GM19455 (cell line): ENCODE data around the gene MRPL16.
"Not testable (repeated sequence)": the region's sequence is repeated elsewhere in the genome, so short reads cannot be mapped to it uniquely, and the experiment has no call there.

Source experiments
- ATAC-seq: cut with Tn5 transposase; IDR thresholded peaks from one replicate; pipeline ENCODE4 v1.9.1; 2021; ENCODE audit not compliant: unreplicated experiment

Gene MRPL16

DNA sequence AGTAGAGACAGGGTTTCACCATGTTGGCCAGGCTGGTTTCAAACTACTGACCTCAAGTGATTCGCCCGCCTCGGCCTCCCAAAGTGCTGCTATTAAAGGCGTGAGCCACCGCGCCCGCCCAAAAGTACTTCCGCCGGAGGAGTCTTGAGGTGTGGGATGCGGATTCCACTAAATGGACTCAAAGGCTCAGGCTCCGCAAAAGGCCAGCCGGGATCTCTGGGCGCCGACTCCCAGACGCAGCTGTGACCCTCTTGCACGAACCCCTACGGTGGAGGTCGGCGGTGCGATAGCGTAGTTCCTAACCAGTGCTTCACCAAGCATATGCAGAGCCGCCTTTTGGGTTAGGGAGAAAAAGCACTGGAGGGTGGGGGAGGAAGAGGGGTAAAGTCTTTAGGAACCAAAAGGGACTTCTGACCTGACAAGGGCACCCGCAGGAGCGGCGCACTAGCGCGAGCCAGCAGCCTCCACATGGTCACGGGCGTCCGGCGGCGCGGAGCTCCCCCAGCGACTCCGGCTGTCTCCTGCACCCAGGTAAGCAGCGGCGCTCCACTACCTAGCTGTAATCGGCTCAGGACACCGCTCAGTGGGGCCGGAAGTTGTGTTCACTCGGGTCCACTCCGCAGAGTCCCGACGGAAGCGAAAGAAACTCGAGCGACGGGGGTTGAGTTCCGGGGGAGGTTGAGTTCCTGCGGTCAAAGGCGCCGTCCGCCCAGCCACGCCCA, at the start of gene MRPL16:
TSS of gene MRPL16 (minus strand) at position 590 of the 722 bp plus-strand sequence. CDS start at position 470, 120 bp downstream.
- ATAC-seq = peak; percentile 98

DNA sequence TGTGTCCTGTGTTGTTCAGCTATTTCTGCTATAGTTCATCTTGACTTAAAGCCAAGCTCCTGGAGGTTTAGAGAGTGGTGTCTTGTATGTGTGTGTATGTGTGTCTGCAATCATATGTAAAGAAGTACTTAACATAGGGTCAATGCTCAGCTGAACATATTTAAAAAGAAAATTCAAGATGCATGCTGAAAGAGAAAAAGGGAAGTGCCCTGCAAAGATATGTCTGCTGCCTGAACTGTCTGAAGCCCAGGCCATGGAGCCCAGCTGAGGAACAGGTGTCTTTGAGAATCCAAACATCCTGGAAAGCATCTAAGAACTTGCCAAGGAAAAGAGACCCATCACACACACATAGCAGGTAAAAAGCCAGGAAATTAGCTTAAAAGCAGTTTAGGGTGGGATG, 49.1 kb upstream of the MRPL16 start:
- ATAC-seq = no peak

DNA sequence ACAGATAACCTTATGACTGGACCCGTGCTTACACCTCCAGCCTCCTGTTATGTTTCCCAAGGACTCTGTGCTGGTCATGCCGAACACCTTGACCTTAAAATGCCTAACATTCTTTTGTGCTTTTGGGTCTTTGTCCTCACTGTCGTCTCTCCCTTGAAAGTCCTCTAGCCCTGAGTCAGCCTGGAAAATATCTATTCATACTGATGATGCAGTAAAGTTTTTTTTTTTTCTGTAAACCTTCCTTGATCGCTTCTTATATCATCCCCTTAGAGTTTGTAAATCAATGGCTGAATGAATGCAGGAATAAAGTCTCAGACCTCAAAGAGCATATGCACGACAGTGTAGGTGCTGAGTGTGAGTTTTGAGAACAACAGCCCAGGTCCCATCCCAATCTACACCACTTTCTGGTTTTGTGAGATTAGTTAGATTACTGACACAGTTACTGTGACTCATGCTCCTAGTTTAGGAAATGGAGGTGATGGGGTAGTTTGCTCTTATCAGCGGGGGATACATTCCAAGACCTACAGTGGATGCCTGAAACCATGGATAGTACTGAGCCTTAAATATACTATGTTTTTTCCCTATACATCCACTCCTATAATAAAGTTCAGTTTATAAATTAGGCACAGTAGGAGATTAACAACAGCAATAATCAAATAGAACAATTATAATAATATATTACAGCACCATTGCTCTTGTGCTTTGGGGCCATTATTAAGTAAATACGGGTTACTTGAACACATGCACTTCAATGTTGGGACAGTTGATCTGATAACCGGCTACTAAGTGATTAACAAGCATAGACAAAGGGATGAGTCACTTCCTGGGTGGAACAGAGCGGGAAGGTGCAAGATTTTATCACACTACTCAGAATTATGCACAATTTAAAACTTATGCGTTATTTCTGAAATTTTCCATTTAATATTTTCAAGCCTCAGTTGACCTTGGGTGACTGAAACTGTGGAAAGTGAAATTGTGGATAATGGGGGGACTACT, 47.2 kb upstream of the MRPL16 start:
- ATAC-seq = no peak

DNA sequence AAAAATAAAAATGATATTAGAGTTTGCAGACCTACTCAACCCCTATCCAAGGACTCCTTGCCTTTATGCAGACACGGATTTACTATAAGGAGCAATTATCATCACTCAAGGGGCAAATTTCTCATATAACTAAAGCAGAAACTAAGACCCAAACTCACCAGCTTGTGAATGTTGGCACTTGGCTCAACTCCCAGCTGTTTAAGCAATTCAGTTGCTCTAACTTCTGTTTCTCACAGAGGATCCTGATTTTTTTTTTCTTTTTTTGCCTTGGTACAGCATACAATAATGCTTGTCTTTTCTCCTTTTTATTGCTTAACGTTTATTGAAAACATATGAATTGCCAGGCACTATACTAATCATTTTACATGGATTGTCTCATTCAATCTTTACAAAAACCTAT, 44.3 kb upstream of the MRPL16 start:
- ATAC-seq = no peak

DNA sequence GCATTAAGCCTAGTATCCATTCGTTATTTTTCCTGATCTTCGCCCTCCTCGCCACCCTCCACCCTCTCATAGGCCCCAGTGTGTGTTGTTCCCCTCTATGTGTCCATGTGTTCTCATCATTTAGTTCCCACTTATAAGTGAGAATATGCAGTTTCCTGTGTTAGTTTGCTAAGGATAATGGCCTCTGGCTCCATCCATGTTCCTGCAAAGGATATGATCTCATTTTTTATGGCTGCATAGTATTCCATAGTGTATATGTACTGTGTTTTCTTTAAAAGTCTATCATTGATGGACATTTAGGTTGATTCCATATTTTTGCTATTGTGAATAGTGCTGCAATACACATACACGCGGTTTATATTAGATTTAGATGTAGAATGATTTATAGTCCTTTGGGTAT, 40.8 kb upstream of the MRPL16 start:
- ATAC-seq = not testable (repeated sequence)

DNA sequence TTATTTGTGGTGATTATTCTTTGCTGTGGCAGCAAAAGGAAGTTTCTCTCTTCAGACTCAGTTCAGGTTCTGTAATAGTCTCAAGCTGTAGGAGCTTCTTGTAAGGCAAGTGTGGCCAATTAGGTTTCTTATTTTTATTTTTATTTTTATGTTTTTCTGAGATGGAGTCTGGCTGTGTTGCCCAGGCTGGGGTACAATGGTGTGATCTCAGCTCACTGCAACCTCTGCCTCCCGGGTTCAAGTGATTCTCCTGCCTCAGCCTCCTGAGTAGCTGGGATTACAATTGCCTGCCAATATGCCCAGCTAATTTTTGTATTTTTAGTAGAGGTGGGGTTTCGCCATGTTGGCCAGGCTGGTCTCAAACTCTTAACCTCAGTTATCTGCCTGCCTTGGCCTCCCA, 39.0 kb upstream of the MRPL16 start:
- ATAC-seq = not testable (repeated sequence)

DNA sequence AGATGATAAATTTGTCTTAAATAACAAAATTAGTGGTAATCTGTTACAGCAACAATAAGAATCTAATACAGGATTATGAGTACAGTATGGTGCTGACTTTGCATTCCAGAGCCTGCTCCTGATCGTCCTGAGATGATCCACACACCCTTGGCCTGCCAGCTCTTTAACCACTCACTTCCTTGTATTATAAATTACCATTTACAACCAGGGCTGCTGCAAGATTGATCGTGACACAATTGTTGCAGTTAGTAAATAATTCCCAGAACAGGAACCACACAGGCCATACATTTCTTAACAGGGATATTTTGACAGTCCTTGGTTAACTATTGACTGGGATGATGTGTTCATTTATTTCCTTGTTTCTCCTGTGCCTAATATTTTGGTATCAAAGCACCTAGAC, 38.6 kb upstream of the MRPL16 start:
- no peak for ATAC-seq

DNA sequence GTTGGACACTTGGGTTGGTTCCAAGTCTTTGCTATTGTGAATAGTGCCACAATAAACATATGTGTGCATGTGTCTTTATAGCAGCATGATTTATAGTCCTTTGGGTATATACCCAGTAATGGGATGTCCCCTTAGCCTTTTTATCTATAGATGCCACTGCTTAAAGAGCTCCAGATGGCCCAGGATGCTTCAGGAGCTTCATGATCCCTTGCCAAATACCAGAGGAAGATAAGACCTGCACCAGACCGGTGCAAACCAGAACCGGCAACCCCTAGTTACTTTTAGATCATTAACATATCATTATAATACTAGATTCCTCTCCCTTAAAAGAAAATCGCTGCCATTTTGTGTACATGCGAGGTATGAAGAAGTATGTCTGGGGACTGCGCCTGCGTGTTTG, 37.9 kb upstream of the MRPL16 start:
- not testable (repeated sequence) for ATAC-seq

DNA sequence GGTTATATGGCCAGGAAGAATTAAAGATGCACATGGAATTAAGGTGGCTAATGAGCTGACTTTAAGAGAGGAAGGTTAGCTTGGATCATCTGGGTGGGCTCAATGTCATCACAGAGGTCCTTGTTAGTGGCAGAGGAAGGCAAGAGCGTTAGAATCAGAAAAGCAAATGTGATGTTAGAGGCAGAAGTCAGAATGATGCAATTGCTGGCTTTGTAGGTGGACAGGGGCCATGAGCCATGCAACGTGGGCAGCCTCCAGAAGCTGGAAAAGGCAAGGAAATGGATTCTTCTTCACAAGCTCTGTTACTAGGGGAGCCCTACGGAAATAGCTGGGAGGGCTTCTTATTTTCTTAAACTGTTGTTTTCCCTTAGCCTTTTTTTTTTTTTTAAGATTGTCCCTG, 37.0 kb upstream of the MRPL16 start:
- no peak for ATAC-seq

DNA sequence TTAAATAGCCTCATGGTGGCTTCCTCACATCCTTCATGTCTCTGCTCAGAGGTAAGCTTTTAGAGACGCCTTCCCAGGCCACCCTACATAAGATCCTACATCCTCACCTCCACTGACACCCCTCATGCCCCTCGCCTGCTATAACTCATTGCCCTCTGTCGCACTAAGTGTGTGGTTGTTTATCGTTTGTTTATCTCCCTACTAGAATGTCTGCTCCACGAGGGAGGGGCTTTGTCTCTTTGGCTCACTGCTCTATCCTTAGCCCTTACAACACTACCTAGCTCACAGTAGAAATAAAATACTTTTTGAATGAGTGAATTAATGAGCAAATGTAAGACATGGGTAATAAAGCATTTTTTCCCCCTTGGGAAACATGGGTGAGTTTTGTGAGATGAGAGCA, 36.0 kb upstream of the MRPL16 start:
- ATAC-seq = no peak

DNA sequence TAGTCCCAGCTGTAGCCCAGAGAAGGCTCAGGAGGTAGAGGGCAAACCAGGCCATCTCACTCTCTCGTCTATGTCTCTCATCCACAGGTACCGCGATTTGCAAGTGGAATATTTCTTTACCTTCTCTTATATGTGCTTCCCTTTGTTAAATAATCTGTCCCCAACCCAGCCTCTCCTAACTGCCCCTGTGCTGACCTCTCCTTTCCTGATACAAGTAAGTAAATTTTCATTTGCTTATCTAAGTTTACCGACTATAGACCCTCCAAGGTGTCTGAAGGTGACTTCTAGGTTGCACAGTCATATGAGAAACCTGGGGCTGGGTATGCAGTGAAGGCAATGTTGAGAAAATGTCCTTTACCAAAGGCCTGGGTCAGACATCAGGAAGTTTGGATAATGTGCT, 34.8 kb upstream of the MRPL16 start, which contains the start of gene CBLIF:
TSS of gene CBLIF (minus strand) at position 101 of the 400 bp plus-strand sequence. CDS start at position 55, 46 bp downstream.
- ATAC-seq = no peak

DNA sequence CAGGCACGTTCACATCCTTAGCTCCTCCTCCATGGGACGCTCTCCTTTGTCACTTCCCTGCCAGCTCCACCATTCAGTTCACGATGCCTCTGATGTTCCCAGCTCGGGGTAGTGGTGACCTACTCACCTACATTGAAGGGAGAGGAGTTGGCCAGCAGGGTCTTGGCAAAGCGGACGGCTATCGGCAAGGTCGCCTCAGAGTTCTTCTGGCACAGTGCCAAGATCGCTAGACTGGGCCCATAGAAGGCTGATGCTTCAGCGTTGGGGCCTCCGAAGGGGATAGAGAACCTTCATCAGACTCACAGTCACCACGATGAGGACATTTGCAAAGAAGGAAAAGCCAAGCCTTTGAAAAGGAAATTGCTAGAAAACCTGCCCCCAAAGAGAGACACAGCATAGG, 31.7 kb upstream of the MRPL16 start:
- no peak for ATAC-seq

DNA sequence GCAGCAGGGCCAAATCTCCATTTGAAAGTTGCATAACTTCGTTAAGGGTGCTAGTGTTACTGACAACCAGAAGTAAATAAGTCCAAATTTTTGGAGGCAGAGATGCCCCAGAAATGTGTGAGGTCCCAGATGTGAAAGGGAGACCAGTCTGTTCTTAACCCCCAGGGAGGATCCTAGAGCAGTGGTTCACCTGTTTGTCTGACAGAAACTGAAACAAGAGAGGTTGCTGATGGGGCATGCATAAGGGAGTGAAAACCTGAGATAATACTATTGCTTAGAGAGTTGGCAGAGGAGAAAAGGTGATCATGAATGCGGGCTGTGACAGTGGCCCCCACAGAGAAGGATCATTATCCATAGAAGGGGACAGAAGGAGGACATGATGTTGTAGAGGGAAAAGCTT, 30.9 kb upstream of the MRPL16 start:
- no peak for ATAC-seq

DNA sequence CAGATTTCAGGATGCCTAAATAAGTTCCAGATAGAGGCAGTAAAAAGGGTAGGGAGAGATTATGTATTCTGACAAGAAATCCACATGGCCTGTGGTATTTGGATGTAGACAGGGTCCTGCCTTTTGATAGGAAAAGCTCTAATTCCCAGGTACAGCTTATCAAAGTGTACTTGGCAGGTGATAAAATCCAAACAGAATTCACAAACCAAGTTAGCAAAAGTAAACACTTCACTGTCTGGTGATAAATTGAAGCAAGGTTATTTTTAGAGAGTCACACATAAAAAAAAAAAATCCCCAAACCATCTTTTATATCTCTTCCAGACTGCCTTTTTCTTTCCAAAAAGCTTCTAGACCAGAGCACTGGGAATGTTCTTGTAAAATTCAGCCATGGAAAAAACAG, 29.0 kb upstream of the MRPL16 start:
- no peak for ATAC-seq

DNA sequence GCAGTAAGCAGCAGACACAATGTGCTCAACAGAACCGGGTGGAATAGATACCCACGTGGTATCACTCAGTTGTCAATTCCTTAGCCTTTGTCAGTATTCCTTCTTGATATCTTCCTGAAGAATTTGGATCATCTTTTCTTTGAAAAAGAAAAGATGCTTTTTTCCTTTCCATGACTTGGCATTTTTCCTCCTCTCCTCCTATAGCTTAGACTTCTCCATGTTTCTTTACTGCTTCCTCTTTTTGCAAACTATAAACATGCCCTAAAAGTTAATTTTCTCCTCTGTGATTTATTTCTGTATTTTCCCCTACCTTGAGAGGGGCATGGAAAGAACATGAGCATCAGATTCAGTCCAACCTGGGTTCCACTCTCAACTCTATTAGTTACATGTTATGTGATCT, 23.0 kb upstream of the MRPL16 start:
- ATAC-seq = no peak

DNA sequence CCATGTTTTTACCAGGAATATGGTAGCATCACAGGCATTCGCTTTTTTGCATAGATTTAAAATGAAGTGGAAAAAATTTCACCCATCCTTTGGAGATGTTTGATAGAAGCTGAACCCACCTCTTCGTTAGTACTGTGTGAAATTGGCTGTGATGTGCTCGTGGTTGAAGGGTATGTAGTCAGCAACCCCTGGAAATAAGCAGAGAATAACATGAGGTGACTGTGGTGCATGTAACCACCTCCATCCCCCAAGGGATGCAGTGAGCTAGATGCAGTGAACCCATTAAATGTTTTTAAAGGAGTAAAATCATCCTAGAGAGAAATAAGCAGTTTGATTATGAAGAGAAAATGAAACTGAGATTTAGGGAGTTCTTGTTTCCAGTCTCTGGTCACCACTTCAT, 18.8 kb upstream of the MRPL16 start:
- ATAC-seq = no peak

DNA sequence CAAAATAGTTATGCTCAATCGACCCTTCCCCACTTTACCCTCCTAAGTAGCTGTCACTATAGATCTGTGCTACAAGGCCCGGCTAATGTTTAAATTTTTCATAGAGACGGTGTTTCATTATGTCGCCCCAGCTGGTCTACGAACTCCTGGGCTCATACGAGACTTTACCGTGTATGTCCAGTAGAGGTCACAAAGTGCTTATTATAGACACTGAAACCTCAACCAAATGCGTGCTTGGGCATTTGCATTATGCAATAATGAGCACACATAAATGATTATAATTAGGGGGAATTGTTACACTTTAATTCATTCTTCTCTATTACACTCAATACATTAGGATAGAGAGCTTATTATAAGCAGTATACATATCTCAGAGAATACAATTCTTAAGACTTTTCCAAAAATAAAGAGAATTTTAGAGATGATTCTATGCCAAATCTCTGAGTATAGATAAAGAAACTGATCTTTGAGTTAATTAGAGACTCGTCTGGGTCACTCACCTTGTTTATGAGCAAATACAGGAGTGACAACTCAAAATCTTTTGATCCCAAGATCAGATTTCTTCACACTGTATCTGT, 12.5 kb upstream of the MRPL16 start:
- no peak for ATAC-seq

DNA sequence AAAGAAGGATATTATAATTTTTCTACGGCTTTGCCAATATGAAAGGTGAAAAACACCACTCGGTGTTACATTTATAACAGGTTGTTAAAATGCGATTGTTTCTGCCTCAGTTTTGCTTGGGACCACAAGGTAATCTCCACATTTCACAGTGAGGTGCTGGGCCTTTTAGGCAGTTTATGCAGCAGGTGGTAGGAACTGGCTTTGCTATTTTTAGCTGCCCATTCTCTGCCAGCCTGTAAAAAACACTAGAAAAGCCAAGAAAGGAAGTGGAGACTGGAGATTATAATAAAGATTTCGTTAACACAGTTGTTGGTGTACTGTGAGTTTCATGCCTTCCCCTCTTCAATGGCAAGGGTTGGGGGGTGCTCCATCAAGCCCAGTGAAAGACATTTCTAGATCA, 8.0 kb upstream of the MRPL16 start:
- no peak for ATAC-seq

DNA sequence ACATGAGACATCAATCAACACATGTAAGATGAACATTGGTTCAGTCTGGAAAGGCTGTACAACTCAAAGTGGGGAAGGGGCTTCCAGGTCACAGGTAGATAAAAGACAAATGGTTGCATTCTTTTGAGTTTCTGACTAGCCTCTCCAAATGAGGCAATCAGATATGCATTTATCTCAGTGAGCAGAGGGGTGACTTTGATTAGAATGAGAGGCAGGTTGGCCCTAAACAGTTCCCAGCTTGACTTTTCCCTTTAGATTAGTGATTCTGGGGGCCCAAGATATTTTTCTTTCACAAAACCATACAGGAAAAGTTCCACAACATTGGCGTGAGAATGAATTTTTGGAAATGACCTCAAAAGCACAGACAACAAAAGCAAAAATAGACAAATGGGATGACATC, 5.9 kb upstream of the MRPL16 start:
- ATAC-seq = not testable (repeated sequence)

DNA sequence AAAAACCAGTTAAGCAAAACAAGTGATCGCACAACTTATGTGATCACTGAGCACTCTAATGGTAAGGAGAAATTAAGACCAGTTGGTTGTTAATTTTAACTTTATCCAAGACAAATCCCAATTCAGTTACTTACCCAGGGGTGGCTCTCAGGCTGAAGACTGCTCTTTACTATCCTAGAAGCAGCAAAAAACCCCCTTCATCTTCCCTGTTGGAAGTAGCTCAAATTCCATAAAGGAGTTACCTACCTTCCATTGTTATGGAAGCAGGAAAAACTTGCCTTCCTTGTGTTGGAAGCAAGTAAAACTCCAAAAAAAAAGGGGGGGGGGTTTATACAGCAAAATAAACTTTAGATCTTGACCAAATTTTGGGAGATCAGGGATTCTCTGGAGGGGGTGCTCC, 5.2 kb upstream of the MRPL16 start:
- ATAC-seq = no peak

DNA sequence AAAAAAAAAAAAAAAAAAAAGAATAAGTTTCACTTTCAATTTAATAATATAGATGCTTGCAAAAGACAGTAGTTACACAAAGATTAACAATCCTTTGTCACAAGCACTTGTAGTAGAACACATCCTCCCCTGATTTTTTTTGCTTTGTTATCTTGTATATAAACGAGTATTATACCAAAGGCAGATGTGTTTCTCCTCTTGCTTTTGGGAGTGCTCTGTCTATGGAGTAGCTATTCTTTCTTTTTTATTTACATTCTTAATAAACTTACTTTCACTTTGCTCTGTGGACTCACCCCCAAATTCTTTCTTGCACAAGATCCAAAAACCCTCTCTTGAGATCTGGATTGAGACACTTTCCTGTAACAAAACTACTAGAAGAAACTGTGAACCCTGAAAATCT, 3.4 kb upstream of the MRPL16 start:
- ATAC-seq = no peak

DNA sequence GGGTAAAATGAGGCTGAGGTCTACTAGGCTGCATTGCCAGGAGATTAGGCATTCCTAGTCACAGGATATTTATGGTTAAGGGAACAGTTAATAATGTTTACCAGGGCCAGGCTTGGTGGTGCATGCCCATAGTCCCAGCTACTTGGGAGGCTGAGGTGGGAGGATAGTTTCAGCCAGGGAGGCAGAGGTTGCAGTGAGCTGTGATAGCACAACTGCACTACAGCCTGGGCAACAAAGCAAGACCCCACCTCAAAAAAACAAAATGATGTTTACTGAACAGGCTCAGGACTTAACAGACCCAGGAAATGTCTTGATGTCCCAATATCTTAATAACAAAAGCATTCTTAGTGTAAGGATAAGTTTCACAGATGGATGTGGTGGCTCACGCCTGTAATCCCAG, 2.8 kb upstream of the MRPL16 start:
- ATAC-seq = no peak
